ENCODE data around the gene SPAG6.

Gene SPAG6

DNA sequence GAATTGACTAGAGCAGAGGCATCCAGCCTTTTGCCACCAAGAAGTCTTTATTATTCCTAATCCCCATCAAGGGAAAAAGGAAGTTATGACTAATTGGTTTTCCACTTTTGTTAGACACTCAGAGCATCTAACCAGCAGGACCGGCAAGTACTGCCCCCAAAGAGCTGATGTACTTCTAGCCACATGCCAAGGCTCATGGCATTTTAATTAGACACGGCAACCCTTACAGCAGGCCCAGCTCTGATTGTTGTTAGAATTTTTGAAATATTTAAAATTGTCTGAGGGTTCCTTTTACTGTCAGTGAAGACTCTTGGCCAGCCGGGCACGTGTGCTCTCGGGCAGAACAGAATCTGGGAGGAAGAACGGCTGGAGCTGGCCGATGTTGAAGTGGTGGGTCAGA is 114.8 kb downstream of the SPAG6 start:
- DNase-seq (ENCODE audit: low read depth, low spot score): no peak

DNA sequence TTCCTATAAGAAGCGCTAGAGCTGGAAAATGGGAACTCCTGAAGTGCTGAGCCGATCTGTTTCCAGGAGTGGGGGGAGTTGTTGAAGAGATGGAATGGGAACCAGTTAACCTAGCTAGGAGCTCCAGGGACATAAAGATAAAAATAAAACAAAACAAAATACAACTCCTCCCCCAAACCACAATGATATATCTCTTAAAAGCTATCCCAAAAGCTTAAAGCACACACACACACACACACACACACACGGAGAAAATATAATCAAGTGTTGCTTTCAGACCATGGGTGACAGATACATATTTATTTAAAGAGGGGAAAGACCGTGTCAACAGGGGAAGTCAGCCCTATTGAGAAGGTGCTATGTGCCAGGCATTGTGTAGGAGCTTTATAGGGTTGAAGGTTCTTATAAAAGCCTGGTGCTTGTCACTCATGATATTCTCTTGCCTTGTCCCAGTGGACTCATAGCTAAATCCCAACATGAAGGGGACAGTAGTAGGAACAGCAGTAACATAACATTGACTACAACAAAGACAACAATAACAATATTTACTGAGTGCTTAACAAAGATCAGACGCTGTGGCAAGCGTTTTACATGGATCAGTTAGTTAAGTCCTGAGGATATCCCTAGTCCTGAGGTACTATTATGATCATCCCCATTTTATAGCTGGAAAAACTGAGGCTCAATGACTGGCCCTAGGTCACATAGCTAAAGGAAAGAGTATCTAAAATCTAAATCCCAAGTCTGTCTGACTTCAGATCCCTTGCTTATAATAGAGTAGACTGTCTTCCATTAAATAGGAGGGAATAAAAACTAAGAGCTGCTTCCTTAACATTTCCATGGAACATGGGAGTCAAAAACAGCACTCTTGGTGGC is 115.5 kb downstream of the SPAG6 start:
- DNase-seq (ENCODE audit: low read depth, low spot score): no peak

DNA sequence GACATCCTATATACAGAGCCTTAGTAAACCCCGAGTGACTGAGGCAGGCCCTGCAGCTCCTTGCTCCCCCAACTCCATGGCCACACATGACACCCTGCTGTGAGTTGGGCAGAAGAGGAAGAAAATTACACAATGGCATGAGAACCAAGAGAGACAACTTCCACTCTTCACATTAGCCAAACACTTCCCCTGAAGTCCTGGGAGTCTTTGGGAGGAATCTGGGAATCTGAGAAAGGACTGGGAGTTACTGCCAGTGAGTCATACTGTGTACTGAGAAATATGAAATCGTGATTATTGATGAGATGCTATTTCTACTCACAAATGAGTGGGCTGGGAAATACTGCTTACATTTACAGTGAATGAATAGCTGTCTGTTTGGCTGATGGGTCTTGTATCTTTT is 116.6 kb downstream of the SPAG6 start:
- no peak for DNase-seq (ENCODE audit: low read depth, low spot score)

DNA sequence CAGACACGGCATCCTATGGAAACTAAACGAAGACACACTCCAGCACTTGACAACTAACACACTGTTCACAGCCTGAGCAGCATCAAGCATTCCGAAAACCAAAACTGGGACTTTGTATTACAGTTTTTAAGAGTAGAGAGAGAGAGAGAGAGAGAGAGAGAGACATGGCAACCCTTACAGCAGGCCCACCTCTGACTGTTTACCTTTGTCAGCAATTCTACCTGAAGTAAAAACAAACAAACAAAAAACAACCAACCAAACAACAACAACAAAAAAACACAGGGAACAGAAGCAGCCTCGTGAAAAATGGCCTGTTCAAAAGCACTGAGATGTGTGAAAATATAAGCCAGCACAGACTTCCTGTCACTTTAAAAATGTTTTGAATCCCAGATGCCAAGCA is 118.0 kb downstream of the SPAG6 start:
- no peak for DNase-seq (ENCODE audit: low read depth, low spot score)

DNA sequence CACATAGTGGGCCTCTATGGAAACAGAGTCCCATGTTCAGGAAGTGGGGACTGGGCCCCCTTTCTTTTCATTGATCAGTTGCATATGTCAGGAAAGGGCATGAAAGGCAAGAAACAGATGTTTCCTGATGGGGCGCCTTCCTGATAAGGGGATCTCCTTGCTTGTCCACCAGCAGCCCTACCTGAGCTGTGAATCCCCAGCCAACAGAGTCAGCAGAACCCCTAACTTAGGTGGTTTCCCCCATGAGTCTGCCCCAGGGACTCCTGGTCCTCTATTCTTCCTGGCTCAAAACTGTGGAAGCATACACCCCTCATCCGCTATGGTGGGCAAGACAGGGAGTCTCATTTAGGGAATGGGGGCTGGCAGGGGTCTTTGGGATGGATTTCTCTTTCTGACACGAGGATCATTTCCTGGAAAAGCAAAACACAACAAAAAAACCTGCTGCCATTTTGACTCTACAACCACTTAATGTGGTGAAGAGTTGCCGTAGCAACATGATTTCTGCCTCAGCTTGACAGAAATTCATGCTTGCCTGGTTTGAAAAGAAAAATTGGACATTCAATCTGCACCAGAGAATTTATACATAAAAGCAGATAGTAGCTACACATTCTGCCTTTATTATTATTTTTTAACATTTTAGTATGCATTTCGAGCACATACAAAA is 119.8 kb downstream of the SPAG6 start:
- no peak for DNase-seq (ENCODE audit: low read depth, low spot score)

DNA sequence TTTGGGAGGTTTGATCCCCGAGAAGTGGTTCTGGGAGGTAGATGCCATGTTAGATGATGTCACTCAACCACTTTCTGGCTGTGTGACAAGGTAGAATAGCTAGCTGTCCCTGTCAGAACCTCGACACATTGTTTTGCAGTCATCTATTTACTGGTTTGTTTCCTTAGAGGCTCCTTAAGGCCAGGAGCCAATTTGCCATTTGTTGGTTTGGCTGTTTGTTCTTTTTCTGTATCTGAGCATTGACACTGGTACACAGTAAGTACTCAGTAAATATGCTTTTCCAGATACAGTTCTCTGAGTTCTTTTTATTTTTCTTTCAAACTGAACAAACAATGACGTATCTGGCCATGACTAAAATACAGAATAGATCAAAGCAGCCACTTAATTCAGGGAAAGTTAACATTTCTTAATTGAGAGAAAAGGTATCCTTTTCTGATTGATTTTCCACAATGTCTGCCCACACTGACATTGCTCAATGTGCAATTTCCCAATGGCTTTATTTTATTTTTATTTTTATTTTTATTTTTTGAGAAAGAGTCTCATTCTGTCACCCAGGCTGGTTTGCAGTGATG is 121.6 kb downstream of the SPAG6 start:
- DNase-seq (ENCODE audit: low read depth, low spot score): no peak

Measured in iPS DF 19.7 (cell line).